Fibroblast of villous mesenchyme (primary cell): ENCODE results near the gene AIP. TPM values are rescaled to one million over a fixed set of nuclear protein-coding genes. Genes with fewer than 3 reads are reported as not detected.

Experiments used
- DNase-seq: peaks from one replicate; pipeline ENCODE4 v3.0.0-alpha.2; 2010; ENCODE audit warnings: low read depth
- H3K4me3 ChIP-seq: 2 replicates; pipeline ENCODE4 v1.5.1; 2011; ENCODE audit warnings: low read depth, mild to moderate bottlenecking, low read length
- CTCF ChIP-seq: IDR thresholded peaks from 2 replicates; pipeline ENCODE4 v1.5.1; 2012; ENCODE audit warnings: low read depth, mild to moderate bottlenecking, low read length; ENCODE audit not compliant: insufficient read depth
- total RNA-seq: library from RNA; depleted of rRNA; stranded (reverse); fragments of >200 nt; gene quantifications from 2 replicates; pipeline ENCODE4 v1.2.3, GENCODE V29; 2012

The AIP gene
- total RNA-seq, 1 donor, result 42.7 TPM

- DNase-seq, result no peak
- TF ChIP-seq CTCF, result no peak
- H3K4me3 ChIP-seq, result no peak overlapping the region
Observed at GRCh38 chr11:67490727-67491065, 7.9 kb downstream of the AIP start.

- no peak overlapping the region for H3K4me3 ChIP-seq
- no peak for DNase-seq
- no peak for TF ChIP-seq CTCF
Observed at GRCh38 chr11:67491276-67492068, 8.6 kb downstream of the AIP start.

GRCh38 chr11:67492069-67492727, 9.4 kb downstream of the AIP start:
- TF ChIP-seq CTCF, result no peak
- H3K4me3 ChIP-seq, result no peak overlapping the region
- no peak for DNase-seq

GRCh38 chr11:67492801-67493547, 10.1 kb downstream of the AIP start:
- H3K4me3 ChIP-seq, result no peak overlapping the region
- TF ChIP-seq CTCF, result no peak
- no peak for DNase-seq

GRCh38 chr11:67493548-67494370, 10.9 kb downstream of the AIP start:
- H3K4me3 ChIP-seq, result no peak overlapping the region
- no peak for DNase-seq
- TF ChIP-seq CTCF, result no peak
